BE2C (cell line): ENCODE measurements around the gene MAP3K10.

Experiments
- DNase-seq: peaks from one replicate; pipeline ENCODE4 v3.0.0-alpha.2; 2020
- H3K27me3 ChIP-seq: fragments of 250-450 bp; sonication (Bioruptor Pico); 2 replicates; pipeline ENCODE4 v1.5.1; 2020; ENCODE audit warnings: mild to moderate bottlenecking
- H3K36me3 ChIP-seq: fragments of 250-450 bp; sonication (Bioruptor Pico); 2 replicates; pipeline ENCODE4 v1.5.1; 2020; ENCODE audit warnings: mild to moderate bottlenecking
- H3K4me1 ChIP-seq: fragments of 250-450 bp; sonication (Bioruptor Pico); 2 replicates; pipeline ENCODE4 v1.5.1; 2020
- H3K4me3 ChIP-seq: 2 replicates; pipeline ENCODE4 v1.5.1; 2011; ENCODE audit warnings: low read depth, low read length
- H3K9me3 ChIP-seq: fragments of 250-450 bp; sonication (Bioruptor Pico); 2 replicates; pipeline ENCODE4 v1.5.1; 2020
- CTCF ChIP-seq: IDR thresholded peaks from 2 replicates; pipeline ENCODE4 v1.5.1; 2012; ENCODE audit warnings: mild to moderate bottlenecking, low read depth, low read length

Gene MAP3K10

GRCh38 chr19:40147338-40147692 is 43.9 kb upstream of the MAP3K10 start:
- no peaks in the 10 kb centered on the region for H3K4me1 ChIP-seq
- DNase-seq: no peak
- H3K4me3 ChIP-seq: no peak overlapping the region
- no peak for TF ChIP-seq CTCF
- no peaks in the 10 kb centered on the region for H3K27me3 ChIP-seq
- H3K36me3 ChIP-seq: no peaks in the 10 kb centered on the region
- no peaks in the 10 kb centered on the region for H3K9me3 ChIP-seq

GRCh38 chr19:40147693-40148347 is 43.4 kb upstream of the MAP3K10 start:
- Histone ChIP-seq H3K4me3 (peak overlapping the region; percentile 6; the same call in 1 of the 2 replicates), H3K4me1 (no peaks in the 10 kb centered on the region), H3K27me3 (no peaks in the 10 kb centered on the region), H3K9me3 (no peaks in the 10 kb centered on the region), H3K36me3 (no peaks in the 10 kb centered on the region)
- no peak for DNase-seq
- TF ChIP-seq CTCF: no peak

- H3K4me3 ChIP-seq: no peak overlapping the region
- no peak for DNase-seq
- no peak for TF ChIP-seq CTCF
- H3K27me3 ChIP-seq: no peaks in the 10 kb centered on the region
- no peaks in the 10 kb centered on the region for H3K4me1 ChIP-seq
- no peaks in the 10 kb centered on the region for H3K36me3 ChIP-seq
- H3K9me3 ChIP-seq: no peaks in the 10 kb centered on the region
Measured at GRCh38 chr19:40149501-40149900, 41.7 kb upstream of the MAP3K10 start.

GRCh38 chr19:40150170-40150569 is 41.1 kb upstream of the MAP3K10 start:
- Histone ChIP-seq H3K9me3 (no peaks in the 10 kb centered on the region), H3K4me3 (no peak overlapping the region), H3K4me1 (no peaks in the 10 kb centered on the region), H3K27me3 (no peaks in the 10 kb centered on the region), H3K36me3 (no peaks in the 10 kb centered on the region)
- no peak for DNase-seq
- no peak for TF ChIP-seq CTCF

- Histone ChIP-seq H3K27me3 (no peaks in the 10 kb centered on the region), H3K4me3 (no peak overlapping the region), H3K4me1 (no peaks in the 10 kb centered on the region), H3K36me3 (no peaks in the 10 kb centered on the region), H3K9me3 (no peaks in the 10 kb centered on the region)
- TF ChIP-seq CTCF: no peak
- DNase-seq: no peak
Measured at GRCh38 chr19:40154121-40154680, 37.0 kb upstream of the MAP3K10 start.

GRCh38 chr19:40155749-40156265 is 35.4 kb upstream of the MAP3K10 start:
- H3K9me3 ChIP-seq: no peaks in the 10 kb centered on the region

More at GRCh38 chr19:40155749-40156265, 35.4 kb upstream of the MAP3K10 start:
- Histone ChIP-seq H3K36me3 (no peaks in the 10 kb centered on the region), H3K27me3 (no peaks in the 10 kb centered on the region), H3K4me3 (no peak overlapping the region), H3K4me1 (no peaks in the 10 kb centered on the region)
- no peak for DNase-seq
- TF ChIP-seq CTCF: peak; percentile 44
